GM18870 (cell line): ENCODE data around the gene PHF12.

ENCODE experiments used
- ATAC-seq: cut with Tn5 transposase; IDR thresholded peaks from one replicate; pipeline ENCODE4 v1.9.1; 2021; ENCODE audit warnings: moderate library complexity; ENCODE audit not compliant: unreplicated experiment

PHF12 gene

DNA sequence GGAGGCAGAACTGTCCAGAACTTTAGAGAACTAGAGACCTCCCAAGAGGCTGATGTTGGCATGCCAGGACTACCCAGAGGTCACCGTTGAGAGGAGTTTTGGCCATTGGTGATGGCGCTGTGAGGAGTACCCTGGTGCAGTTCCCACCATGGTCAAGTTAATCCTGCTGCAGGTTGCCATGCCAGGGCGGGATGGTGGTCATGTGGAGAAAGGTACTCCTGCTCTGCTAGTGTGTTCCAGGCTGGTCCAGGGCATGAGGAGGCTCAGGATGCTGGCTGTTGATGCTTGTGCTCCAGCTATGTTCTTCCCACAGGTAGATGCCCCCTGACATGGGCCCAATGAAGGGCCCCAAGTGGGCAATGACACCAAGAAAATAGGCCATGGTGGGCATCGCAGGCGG is 4.1 kb upstream of the PHF12 start:
- no peak for ATAC-seq

GRCh38 chr17:28954886-28955285 is 3.6 kb upstream of the PHF12 start:
- no peak for ATAC-seq

DNA sequence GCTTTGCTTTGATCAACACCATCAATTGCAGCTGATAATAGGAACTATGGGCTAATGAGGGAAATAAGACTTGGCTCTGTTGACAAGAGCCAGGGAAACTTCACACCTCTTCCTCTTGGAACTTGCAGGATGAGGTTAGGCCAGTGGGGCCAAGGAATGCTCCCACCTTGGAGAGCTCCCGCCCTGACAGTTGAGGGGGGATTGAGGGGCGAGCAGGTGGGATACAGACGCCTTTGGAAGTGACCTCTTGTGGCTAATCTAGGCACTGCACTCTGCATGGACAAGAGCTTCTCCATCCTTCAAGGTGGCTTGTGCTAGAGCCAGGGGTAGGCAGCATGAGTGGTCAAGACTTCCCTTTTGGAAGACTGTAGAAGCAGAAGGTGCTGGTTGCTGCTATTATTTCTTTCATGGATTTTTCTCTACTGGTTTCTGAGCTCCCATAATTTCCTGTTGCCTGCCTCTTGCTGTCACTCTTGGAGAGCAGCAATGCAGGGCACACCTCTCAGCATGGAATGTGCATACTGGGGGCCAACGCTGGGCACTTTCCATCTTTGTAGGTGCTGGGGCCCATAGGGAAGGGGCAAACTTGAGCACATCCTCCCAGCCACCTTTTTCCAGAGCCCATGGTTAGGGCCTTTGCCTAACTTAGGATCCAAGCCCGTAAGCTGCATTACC is 2.3 kb upstream of the PHF12 start:
- no peak for ATAC-seq

DNA sequence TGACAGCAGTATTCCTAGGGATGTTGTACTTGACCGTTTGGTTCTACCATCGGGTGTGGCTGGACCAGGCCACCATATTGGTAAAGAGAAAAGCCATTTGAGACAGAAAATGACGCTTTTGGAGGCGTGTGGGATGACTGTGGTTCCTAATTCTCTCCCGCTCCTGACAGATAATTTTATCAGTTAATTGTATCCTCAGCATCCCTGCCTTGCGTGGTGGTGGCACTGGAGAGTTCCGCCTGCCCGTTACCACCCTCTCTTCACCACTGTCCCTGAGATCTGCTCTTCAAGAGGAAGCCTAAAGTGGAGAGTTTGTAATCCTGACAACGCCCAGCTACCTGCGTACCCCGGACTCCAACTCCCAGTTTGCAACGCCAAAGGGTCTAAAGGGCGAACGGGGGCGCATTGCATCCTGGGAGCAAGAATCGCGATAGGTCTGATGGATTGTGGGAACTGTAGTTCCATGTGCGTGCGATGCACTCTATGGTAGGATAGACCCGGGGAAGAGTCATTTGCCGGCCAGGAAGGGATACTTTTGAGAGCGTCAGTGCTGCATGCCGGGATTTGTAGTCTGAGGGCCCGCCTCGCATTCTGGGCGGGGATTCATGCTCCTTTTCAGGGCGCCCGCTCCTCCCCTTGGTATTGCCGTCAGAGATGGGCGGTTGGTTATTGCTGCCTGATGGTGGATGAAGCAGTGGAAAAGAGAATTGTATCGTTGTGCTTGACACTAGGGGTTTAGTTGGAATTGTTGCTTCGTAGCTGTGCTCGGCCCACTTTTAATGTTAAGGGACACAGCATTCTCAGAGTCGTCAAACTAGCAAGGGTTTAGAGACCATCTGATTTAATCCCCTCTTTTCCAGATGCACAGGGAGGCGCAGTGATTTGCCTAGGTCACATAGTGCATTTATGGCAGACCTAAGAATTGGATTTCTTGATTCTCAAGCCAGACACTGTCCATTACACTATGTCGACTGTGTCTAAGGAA is 965 bp upstream of the PHF12 start:
- ATAC-seq = peak; percentile 68

- no peak for ATAC-seq
Measured at GRCh38 chr17:28950752-28951427, 428 bp downstream of the PHF12 start.

- no peak for ATAC-seq
Measured at GRCh38 chr17:28950017-28950751, 1.1 kb downstream of the PHF12 start.

DNA sequence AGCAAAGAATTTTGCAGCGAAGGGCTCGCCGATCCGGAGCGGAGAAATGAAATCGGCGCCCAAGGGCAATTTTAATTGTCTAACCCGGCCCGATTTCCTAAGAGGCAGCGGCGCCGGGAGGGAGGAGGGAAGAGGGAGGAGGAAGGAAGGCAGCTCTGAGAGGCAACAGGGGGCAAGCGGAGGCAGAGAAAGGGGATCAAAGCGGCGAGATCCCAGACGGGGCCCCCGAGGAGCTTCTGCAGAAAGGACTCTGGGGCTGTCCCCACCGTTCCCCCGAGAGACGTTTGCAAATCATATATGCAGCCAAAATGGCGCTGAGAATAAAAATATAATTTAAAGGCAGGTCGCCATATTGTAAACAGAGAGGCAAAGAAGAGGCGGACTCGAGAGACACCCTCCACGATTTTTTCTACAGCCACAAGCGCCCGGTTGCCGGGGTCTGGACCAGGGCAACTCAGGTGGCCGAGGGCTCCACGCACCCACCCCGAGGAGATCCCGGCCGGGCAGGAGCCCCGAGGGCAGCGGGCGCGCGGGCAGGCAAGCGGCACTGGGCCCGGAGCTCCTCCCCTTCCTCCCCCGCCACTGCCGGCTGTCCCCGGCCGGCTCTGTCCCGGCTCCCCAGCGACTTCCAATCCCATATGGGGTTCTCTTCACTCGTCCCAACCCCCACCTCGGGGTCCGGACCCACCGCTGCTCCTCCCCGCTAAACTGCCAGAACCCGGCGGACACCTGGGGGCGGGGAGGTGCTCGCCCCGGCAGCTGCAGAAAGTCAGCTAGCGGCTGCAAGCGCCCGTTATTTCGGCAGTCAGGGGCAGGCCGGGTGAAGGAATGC is 1.9 kb downstream of the PHF12 start:
- ATAC-seq = no peak

DNA sequence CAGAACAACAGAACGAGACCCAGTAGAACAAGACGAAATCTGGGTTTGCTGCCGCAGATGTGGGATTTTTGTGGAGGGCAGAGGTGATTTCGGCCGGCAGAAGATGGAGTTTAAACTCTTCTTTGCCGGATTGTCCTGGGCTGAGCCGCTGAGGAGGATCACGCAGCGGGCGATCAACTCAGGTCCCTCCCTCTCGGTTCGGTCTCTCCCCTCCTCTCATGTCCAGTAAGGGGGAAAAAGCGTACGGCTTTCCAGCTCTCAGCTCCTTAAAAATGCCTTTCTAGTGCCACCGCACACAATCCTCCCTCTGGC is 2.5 kb downstream of the PHF12 start:
- ATAC-seq = no peak

DNA sequence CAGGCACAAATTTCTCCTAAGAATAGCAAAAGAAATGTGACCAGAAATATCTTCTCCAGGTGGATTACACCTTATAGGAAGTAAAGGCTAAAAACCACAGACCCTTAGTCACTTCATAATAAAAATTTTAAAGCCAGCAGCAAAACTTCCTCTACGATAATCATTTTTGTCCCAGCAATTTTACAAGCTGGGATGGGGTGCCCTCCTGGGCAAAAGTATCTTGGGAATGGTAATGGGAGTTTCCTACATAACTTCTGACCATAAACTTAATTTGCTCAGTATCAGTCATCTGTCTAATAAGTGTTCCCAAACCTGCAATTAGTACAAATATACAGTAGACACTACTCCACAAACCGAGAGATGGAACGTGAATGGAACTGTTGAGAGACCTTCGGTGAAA is 3.0 kb downstream of the PHF12 start:
- no peak for ATAC-seq

DNA sequence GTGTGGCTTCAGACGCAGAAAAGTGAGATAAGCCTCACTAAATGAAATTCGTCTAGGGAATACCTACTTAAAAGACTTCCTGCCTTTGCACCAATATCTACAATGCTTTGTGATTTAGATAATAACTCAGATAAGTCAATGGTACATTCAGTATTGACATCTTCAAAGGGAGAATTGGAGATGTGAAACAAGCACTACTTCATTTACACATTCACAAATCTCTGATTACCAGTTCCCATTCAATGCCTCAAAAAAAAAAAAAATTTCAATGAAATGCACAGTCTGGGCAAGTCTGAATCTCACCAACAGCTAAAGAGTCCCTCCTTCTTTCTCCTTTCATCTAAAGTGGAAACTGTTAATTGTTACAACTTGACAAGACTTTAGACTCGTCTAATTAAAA is 3.7 kb downstream of the PHF12 start:
- no peak for ATAC-seq

- ATAC-seq = no peak
Measured at GRCh38 chr17:28946239-28946638, 5.1 kb downstream of the PHF12 start.

DNA sequence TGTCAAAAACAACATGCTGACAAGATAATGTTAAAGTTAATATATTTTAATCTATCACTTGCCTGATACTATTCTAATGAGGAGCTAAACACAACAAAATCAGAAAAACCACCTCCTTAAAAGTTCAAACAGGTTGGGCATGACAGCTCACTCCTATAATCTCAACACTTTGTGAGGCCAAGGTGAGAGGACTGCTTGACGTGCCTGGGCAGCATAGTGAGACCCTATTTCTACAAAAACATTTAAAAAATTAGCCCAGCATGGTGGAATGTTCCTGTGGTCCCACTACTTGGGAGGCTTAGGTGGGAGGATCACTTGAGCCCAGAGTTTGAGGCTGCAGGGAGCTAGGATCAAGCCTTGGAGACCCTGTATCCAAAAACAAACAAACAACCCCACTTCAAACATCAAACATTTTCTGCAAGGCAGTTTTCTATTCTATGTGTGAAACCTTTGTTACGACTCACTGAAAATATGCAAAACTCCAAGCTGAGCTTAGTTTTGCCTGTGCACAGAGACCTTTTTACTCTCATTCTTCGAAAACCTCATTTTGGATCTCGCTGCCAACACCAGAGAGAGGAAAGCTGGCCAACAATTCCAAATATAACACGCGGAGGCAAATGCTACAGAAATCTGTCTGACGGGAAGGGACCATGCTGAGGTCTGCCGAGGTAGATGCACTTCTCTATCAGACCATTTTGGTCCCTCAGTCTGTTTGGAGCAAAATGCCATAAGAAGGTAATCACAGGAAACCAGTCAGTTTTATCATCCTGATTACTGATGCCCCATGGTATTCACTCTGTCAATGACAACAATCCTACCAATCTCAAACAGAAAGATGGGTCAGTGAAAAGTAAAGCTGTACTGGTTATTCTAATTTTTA is 6.2 kb downstream of the PHF12 start:
- ATAC-seq = no peak

GRCh38 chr17:28944343-28944742 is 7.0 kb downstream of the PHF12 start:
- no peak for ATAC-seq

DNA sequence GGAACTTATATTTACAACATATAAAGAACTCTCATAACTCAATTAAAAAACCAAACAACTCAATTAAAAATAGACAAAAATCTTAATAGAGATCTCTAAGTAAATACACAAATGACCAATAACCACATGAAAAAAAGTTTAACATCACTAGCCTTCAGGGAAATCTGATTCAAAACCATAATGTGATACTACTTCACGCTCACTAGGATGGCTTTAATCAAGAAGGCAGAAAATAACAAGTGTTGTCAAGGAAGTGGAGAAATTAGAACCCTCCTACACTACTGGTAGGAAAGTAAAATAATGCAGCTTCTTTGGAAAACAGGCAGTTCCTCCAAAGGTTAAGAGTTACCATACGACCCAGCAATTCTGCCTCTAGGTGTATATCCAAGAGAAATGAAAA is 8.4 kb downstream of the PHF12 start:
- ATAC-seq = no peak

GRCh38 chr17:28941251-28941650 is 10.1 kb downstream of the PHF12 start:
- ATAC-seq = no peak

- ATAC-seq = no peak
Measured at GRCh38 chr17:28940675-28941074, 10.6 kb downstream of the PHF12 start.

DNA sequence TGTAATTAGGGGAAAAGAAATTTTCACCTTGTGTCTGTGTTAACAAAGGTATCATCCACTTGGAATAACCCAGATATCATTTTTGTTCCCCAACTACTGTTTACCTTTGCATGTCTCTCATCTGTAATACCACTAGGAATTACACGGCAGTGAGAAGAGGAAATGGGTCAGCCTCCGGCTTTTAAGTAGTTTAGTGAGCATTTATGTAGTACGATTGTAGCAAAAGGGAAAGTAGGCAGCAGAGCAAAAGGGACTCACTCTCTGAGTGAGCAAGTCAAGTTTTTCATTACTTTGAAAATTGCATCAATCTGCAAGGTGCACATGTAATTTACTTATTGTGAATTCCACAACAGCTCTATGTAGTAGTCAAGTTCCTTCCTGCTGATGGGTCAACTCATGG is 11.2 kb downstream of the PHF12 start:
- no peak for ATAC-seq

GRCh38 chr17:28938552-28938951 is 12.8 kb downstream of the PHF12 start:
- ATAC-seq = no peak

DNA sequence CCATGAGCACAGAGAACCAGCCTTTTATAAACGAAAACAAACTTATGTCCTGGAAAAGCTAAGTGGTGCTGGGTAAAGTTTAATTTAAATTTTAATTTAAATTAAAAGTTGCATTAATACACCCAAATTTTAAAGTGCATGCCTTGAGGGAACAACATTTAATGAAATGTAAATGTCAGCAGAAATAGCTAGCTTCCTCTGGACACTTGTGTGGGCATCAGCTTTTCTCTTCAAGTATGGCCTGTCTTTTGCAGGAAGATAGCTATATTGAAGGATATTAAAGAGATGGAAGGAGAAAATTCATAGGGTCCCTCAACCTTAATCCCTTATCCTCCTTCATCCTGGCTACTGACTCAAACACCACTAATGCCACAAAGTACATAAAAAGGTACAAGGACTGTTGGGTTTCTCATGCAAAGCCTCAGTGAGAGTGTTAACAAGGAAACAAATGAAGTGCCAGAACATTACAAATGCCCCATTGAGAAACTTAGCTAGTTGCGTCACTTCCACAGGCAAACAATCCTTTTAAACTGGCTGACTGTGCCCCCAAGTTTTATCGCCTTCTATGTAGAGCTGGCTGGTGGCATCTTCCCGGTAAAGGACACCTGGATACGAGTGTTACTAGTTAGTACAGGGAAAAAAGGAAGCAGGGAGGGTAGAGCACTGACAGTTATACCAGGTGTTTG is 14.1 kb downstream of the PHF12 start:
- ATAC-seq = no peak
